PC-9 (cell line): ENCODE data around the gene COL21A1.

ENCODE experiments used
- EZH2 ChIP-seq: fragments of 200-600 bp; sonication (generic); IDR thresholded peaks from 2 replicates; pipeline ENCODE4 v1.8.0; 2017; ENCODE audit warnings: antibody characterized with exemption, low read depth
- TF ChIP-seq, protein P1 (sequence below): fragments of 200-600 bp; sonication (generic); conservative IDR thresholded peaks from 2 replicates; pipeline ENCODE4 v1.6.1; 2017; ENCODE audit warnings: mixed run types, antibody characterized with exemption, mild to moderate bottlenecking, moderate library complexity

DNA sequence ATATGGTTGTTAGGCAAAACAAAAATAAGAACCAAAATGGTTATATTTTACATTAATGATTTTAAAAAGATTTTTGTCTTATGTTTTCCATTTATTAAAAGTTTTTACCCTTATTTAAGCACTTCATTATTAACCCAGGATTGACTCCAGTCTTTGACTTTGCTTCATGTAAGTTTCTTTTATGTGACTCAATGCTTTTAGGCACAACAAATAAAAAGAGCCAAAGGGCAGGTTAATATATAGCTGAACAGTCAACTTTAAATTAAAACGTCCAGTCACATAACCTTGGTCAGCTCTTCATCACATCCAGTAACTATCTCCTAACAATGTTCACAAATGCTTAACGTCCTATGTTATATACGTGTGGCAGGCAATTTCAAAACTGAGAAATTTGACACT lies 32.7 kb downstream of the COL21A1 start:
- TF ChIP-seq EZH2, result no peak
- TF ChIP-seq, protein P1, sequence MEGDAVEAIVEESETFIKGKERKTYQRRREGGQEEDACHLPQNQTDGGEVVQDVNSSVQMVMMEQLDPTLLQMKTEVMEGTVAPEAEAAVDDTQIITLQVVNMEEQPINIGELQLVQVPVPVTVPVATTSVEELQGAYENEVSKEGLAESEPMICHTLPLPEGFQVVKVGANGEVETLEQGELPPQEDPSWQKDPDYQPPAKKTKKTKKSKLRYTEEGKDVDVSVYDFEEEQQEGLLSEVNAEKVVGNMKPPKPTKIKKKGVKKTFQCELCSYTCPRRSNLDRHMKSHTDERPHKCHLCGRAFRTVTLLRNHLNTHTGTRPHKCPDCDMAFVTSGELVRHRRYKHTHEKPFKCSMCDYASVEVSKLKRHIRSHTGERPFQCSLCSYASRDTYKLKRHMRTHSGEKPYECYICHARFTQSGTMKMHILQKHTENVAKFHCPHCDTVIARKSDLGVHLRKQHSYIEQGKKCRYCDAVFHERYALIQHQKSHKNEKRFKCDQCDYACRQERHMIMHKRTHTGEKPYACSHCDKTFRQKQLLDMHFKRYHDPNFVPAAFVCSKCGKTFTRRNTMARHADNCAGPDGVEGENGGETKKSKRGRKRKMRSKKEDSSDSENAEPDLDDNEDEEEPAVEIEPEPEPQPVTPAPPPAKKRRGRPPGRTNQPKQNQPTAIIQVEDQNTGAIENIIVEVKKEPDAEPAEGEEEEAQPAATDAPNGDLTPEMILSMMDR, result no peak
